ENCODE results near the gene MRPS2. TPM values are rescaled to one million over a fixed set of nuclear protein-coding genes. Genes with fewer than 3 reads are reported as not detected.
A peak's percentile ranks its signal among the peaks of the same experiment; 100 is the strongest.

The MRPS2 gene
- total and polyA plus RNA-seq, 2 donors (not counting 3 experiments of a cell fraction or from before 2014, with no cell fraction given), result 50.8 to 231 TPM

GRCh38 chr9:135514342-135515082, 14.0 kb downstream of the MRPS2 start:
- Histone ChIP-seq H4K20me1 (replicated peaks; ENCODE audit: control insufficient read depth, extremely low read depth, insufficient read depth, low read length) (no peaks in the 10 kb centered on the region), H3K4me3 (replicated peaks in 1 of 3; ENCODE audit: insufficient read depth in 1 of 3, low read depth in 1 of 3, low read length in 3 of 3) (no peak overlapping the region), H3K4me1 (ENCODE audit: control insufficient read depth, extremely low read depth, insufficient read depth, low read length) (peaks cover 13% of the 10 kb centered on the region), H3K4me2 (ENCODE audit: insufficient read depth, low read length) (no peak overlapping the region), H3K9ac (replicated peaks; ENCODE audit: extremely low read depth, insufficient read depth, low read length) (no peak overlapping the region), H3K79me2 (ENCODE audit: control insufficient read depth, insufficient read depth, low read length) (no peaks in the 10 kb centered on the region), H3K27ac (ENCODE audit: insufficient read depth, low read depth, low read length) (no peak overlapping the region), H2AFZ (ENCODE audit: low read depth, low read length) (no peak overlapping the region), H3K9me1 (replicated peaks; ENCODE audit: control insufficient read depth, extremely low read depth, insufficient read depth, low read length) (no peaks in the 10 kb centered on the region), H3K9me3 (replicated peaks; ENCODE audit: control insufficient read depth, insufficient read depth, low read length) (no peaks in the 10 kb centered on the region), H3K27me3 (ENCODE audit: control insufficient read depth in 2 of 2, insufficient read depth in 2 of 2, low read length in 2 of 2) (no peaks in the 10 kb centered on the region), H3K36me3 (ENCODE audit: control insufficient read depth in 2 of 2, extremely low read depth in 1 of 2, insufficient read depth in 2 of 2, low read length in 2 of 2) (no peaks in the 10 kb centered on the region)
- CTCF ChIA-PET, result interaction anchor here (1.4 kb wide), 1 partner anchor 10 kb away, joined by 7 read pairs; no protein-coding TSS in a partner anchor
- dilution Hi-C loops (cut with MboI; ENCODE audit: extremely low pct_ligation_motif_present, low sequenced_read_pairs), result no loop called here
- DNase-seq (ENCODE audit: low read depth, low spot score) (no peak), FAIRE-seq (no peak)
- no TSS peak for BruUV-seq (replicated peaks)
- TF ChIP-seq POLR2AphosphoS5 (IDR thresholded peaks at IDR 0.05; ENCODE audit: insufficient read depth, low read depth, low read length), result no peak
- no peak for TF ChIP-seq FOS (IDR thresholded peaks at IDR 0.05; ENCODE audit: borderline replicate concordance, insufficient read depth, low read length)
- POLR2A ChIA-PET, result no interaction called here
- intact Hi-C loops (cut with micrococcal nuclease), result no loop called here

GRCh38 chr9:135515083-135515951, 14.8 kb downstream of the MRPS2 start:
- no peaks in the 10 kb centered on the region for H3K9me3 ChIP-seq (replicated peaks; ENCODE audit: control insufficient read depth, insufficient read depth, low read length)
- no peaks in the 10 kb centered on the region for H3K36me3 ChIP-seq (ENCODE audit: control insufficient read depth in 2 of 2, extremely low read depth in 1 of 2, insufficient read depth in 2 of 2, low read length in 2 of 2)
- no peak for TF ChIP-seq POLR2A (IDR thresholded peaks at IDR 0.05; ENCODE audit: low read depth, low read length)
- no peak for TF ChIP-seq MYC (IDR thresholded peaks at IDR 0.05; ENCODE audit: low read depth, low read length)
- TF ChIP-seq CTCF (IDR thresholded peaks at IDR 0.05; ENCODE audit: extremely low read depth in 1 of 2, insufficient read depth in 1 of 2, low read depth in 1 of 2, low read length in 2 of 2), result no peak
- TF ChIP-seq EZH2 (IDR thresholded peaks at IDR 0.05; ENCODE audit: borderline replicate concordance, low read depth, low read length, severe bottlenecking), result no peak
- no peak for TF ChIP-seq FOS (IDR thresholded peaks at IDR 0.05; ENCODE audit: borderline replicate concordance, insufficient read depth, low read length)
- no peak for TF ChIP-seq JUN (IDR thresholded peaks at IDR 0.05; ENCODE audit: borderline replicate concordance, insufficient read depth, insufficient read length, low read depth)
- no peak for TF ChIP-seq MAX (IDR thresholded peaks at IDR 0.05; ENCODE audit: insufficient read depth, insufficient read length)
- TF ChIP-seq GATA2 (IDR thresholded peaks at IDR 0.05; ENCODE audit: insufficient read depth, insufficient read length, low read depth, low read length), result no peak
- no peak for TF ChIP-seq POLR2AphosphoS5 (IDR thresholded peaks at IDR 0.05; ENCODE audit: insufficient read depth, low read depth, low read length)
- CTCF ChIA-PET, result interaction anchor here (1.4 kb wide), 1 partner anchor 11 kb away, joined by 7 read pairs; no protein-coding TSS in a partner anchor
- no peak overlapping the region for H3K4me3 ChIP-seq (replicated peaks in 1 of 3; ENCODE audit: insufficient read depth in 1 of 3, low read depth in 1 of 3, low read length in 3 of 3)
- H4K20me1 ChIP-seq (replicated peaks; ENCODE audit: control insufficient read depth, extremely low read depth, insufficient read depth, low read length), result no peaks in the 10 kb centered on the region
- peaks cover 13% of the 10 kb centered on the region for H3K4me1 ChIP-seq (ENCODE audit: control insufficient read depth, extremely low read depth, insufficient read depth, low read length)
- dilution Hi-C loops (cut with MboI; ENCODE audit: extremely low pct_ligation_motif_present, low sequenced_read_pairs), result no loop called here
- DNase-seq (ENCODE audit: low read depth, low spot score) (no peak), FAIRE-seq (no peak)
- peak overlapping the region; percentile 12 for H2AFZ ChIP-seq (ENCODE audit: low read depth, low read length)
- TSS peak; percentile 52 for BruUV-seq (replicated peaks)
- H3K79me2 ChIP-seq (ENCODE audit: control insufficient read depth, insufficient read depth, low read length), result no peaks in the 10 kb centered on the region
- no peak overlapping the region for H3K4me2 ChIP-seq (ENCODE audit: insufficient read depth, low read length)
- no peaks in the 10 kb centered on the region for H3K27me3 ChIP-seq (ENCODE audit: control insufficient read depth in 2 of 2, insufficient read depth in 2 of 2, low read length in 2 of 2)
- H3K9me1 ChIP-seq (replicated peaks; ENCODE audit: control insufficient read depth, extremely low read depth, insufficient read depth, low read length), result no peaks in the 10 kb centered on the region
- POLR2A ChIA-PET, result no interaction called here
- no peak overlapping the region for H3K9ac ChIP-seq (replicated peaks; ENCODE audit: extremely low read depth, insufficient read depth, low read length)
- intact Hi-C loops (cut with micrococcal nuclease), result no loop called here
- H3K27ac ChIP-seq (ENCODE audit: insufficient read depth, low read depth, low read length), result peak overlapping the region; percentile 79

Measured in endothelial cell of umbilical vein (primary cell).